H1 (cell line): Measurements from ENCODE around the gene TBC1D9B. TPM values are rescaled to one million over a fixed set of nuclear protein-coding genes. Genes with fewer than 3 reads are reported as not detected.

Source experiments
- CBX5 ChIP-seq: fragments of 300-800, 300-1000 bp; sonication (generic); IDR thresholded peaks from 2 replicates; pipeline ENCODE4 v1.7.1; 2016; ENCODE audit warnings: antibody characterized with exemption, low read length, low read depth
- polyA plus RNA-seq, 7 experiments: library from polyadenylated mRNA; depleted of rRNA in 3 of 7; stranded (reverse) in 5 of 7; unstranded in 2 of 7; fragments of >200 nt in 5 of 7; fragments of 200-250 nt in 2 of 7; gene quantifications; 1 replicate in 5 of 7; 2 replicates in 1 of 7; 4 replicates in 1 of 7; pipeline versions ENCODE4 v1.2.1 to v1.2.3, GENCODE V29; 2011 to 2013; ENCODE audit warnings: missing spikeins in 2 of 7, mixed read lengths in 2 of 7
- total RNA-seq: library from RNA; stranded (reverse); fragmentation: NEBNext Ultra II Directional; extraction: Animal tissue kit (Norgen Biotek cat#: 25700); gene quantifications from 2 replicates; pipeline ENCODE4 v1.2.1, GENCODE V29; 2021

TBC1D9B gene
- total and polyA plus RNA-seq, 2 of the 8 experiments (the other 6 are each of a cell fraction or from before 2014, with no cell fraction given): 33.6 to 57.1 TPM

DNA sequence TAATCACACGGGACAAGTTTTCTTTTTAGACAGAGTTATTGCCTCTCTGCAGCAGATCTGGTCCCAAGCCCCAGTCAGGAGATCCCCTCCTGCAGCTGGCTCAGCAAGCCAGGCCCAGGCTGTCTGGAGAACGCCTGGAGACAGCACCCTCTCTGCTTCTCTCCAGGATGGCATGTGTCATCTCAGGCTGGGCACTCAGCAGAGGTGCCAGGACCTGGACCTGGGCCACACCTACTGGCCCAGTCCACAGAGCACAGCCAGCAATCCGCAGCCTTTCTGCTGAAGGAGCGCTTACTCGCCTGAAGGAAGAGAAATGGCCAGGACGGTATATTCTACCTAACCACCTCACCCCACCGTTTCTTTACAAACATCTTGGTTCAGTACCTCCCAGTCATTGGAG lies 4.7 kb upstream of the TBC1D9B start (continued):
- TF ChIP-seq CBX5: no peak
